Endometrial microvascular endothelial cells (primary cell): ENCODE results near the gene C17orf58. TPM values are rescaled to one million over a fixed set of nuclear protein-coding genes. Genes with fewer than 3 reads are reported as not detected.
"Not testable (repeated sequence)": the region's sequence is repeated elsewhere in the genome, so short reads cannot be mapped to it uniquely, and the experiment has no call there.

Experiments
- in situ Hi-C: cut with HindIII; loops from 2 replicates; pipeline ENCODE4 v1.10.0; 2017; ENCODE audit warnings: low sequenced_read_pairs, low pct_unique_long_range_greater_than_20kb; ENCODE audit errors: inconsistent ontology term
- total RNA-seq: library from RNA; depleted of rRNA; stranded (reverse); fragments of >200 nt; gene quantifications from one replicate; pipeline ENCODE4 v1.2.3, GENCODE V29; 2015; ENCODE audit errors: inconsistent ontology term

The C17orf58 gene
- total RNA-seq, 1 donor from 2014 or later = 10.3 TPM

GRCh38 chr17:67974185-67974584 is 22.1 kb downstream of the C17orf58 start:
- in situ Hi-C loops = no loop called here

GRCh38 chr17:67970783-67971182 is 25.5 kb downstream of the C17orf58 start:
- in situ Hi-C loops = no loop called here

DNA sequence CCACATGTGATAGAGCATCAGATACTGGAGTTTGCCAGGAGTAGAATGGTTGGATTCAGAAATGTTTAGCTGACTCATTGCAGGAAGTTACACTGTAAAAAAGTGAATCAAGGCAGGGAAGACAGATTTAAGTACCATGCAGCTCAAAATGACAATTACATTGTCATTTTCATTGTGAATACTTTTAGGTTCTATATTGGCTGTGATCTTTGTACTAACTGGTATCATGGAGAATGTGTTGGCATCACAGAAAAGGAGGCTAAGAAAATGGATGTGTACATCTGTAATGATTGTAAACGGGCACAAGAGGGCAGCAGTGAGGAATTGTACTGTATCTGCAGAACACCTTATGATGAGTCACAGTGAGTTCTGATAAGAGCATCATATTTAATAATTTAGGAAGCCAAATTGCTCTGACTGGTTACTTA is 33.1 kb downstream of the C17orf58 start:
- in situ Hi-C loops = not testable (repeated sequence)

- in situ Hi-C loops = not testable (repeated sequence)
These were observed 34.1 kb downstream of the C17orf58 start for GRCh38 chr17:67962156-67962555.

- in situ Hi-C loops = not testable (repeated sequence)
These were observed 36.0 kb downstream of the C17orf58 start for GRCh38 chr17:67960276-67960675.

DNA sequence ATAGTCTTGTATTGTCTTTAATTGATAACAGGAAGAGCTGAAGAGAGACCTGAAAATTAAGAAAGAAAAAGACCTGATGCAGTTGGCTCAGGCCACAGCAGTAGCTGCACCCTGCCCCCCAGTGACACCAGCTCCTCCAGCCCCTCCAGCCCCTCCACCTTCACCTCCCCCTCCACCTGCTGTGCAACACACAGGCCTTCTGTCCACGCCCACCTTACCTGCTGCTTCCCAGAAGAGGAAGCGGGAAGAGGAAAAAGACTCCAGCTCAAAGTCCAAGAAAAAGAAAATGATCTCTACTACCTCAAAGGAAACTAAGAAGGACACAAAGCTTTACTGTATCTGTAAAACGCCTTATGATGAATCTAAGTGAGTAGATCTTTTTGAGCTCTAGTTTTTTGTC is 36.8 kb downstream of the C17orf58 start:
- in situ Hi-C loops = no loop called here

- in situ Hi-C loops = no loop called here
These were observed 45.3 kb downstream of the C17orf58 start for GRCh38 chr17:67950945-67951344.

DNA sequence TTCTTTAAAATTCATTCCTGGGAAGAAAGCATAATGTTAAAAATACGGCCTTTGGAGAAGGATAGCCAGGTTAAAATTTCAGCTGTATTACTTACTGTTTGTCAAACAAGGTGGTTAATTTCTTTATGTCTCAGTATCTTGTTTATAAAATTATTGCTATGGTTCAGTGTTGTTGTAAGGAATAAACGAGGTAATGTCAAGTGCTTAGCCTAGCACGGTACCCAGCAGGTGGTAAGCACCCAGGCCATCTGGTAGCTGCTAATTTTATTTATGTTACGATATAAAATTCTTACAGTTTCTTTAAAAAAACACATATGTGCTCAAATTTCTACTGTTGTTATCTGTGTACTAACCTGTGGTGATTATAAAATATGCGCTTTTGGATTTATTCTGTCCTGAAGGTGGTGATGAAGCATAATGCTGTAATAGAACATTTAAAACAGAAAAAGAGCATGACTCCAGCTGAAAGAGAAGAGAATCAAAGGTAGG is 48.9 kb downstream of the C17orf58 start:
- in situ Hi-C loops = no loop called here

DNA sequence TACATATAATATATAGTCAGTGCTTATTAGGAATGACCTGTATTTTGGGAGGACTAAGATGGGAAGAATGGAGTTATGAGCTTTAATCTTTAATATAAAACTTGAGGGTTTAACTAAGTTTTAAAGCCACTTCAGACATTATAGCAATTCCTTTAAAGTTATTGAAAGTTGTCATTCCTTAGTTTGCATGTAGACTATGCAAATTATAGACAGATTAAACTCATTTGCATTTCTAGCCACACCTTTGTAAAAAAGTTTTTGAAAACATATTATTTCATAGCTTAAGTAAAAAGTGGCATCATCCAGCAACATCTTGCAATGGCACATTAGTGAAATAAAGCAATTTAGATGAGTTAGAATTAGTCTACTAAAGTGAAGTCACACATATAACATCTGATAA is 49.8 kb downstream of the C17orf58 start:
- in situ Hi-C loops = no loop called here

DNA sequence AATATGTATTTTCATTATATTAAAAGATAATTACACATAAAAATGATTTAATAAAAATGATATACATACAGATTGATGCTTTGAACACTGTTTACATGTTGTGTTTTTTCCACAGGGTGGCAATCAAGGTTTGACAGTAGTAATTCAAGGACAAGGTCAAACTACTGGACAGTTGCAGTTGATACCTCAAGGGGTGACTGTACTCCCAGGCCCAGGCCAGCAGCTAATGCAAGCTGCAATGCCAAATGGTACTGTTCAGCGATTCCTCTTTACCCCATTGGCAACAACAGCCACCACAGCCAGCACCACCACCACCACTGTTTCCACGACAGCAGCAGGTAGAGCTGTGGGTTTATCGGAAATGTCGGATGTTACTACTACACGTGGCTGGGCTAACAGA is 52.2 kb downstream of the C17orf58 start:
- in situ Hi-C loops = no loop called here

DNA sequence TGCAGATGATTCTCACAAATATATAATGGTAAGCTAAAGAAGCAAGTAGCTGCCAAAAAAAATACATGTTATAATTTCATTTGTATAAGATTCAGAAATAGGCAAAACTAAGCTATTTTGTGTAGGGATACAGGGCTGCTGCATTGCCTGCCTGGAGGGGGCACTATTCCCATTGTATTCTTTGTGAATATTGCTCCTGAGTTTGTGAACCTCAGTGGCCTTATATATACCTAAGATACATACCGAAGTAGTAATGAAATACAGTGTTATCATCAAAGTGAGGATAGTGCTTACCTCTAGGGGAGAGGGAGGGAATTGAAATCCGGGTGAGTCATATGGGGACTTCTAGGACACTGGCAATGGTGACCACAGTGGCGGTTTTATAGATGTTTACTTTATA is 53.5 kb downstream of the C17orf58 start:
- in situ Hi-C loops = no loop called here

Other genes with a start within 250 kb of the C17orf58 start
- 24.3 TPM for gene BPTF, start 171.0 kb downstream of the C17orf58 start, total RNA-seq
- gene KPNA2, start 39.3 kb upstream of the C17orf58 start, total RNA-seq = 322 TPM